ENCODE data around the gene PODXL2. TPM values are rescaled to one million over a fixed set of nuclear protein-coding genes. Genes with fewer than 3 reads are reported as not detected.

PODXL2 gene
- total RNA-seq, 1 donor, result 0.86 TPM

DNA sequence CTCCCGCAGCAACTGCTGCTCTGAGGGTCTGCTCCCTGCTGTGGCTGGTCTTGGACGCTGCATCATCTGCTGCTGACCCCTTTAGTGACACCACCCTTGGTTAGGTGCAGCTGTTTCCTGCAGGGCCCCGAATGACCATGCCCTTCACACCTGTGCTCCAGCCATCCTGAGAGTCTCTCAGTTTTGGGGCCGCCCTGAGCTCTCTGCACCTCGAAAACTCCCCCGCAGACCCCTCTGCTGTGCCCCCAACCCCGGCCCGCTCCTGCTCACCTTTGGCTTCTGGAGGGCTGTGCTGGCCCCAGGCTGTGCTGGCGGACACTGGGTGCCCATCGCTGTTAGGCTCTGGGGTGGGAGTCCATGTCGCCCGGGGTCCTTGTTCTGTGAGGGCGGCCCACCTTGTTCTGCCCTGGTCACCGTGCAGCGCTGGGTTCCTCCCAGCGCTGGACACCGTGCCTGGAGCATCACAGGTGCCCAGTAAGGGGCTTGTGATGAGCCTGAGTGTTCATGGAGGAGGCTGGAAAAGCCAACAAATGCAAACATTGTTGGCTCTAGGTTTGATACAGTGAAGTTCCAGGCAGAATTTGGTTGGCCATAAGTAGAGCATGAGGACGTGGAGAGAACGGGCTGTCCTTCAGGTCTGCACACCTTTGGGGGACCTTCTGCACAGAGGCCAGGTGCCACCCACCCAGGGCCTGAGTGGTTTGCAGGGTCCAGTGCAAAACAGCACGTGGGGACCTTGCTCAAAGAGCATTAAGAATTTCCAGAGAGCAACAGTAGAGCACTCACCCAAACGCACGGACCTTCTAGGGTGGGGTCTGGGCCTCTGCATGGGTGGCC lies 56.1 kb downstream of the PODXL2 start:
- TF ChIP-seq, protein P1, sequence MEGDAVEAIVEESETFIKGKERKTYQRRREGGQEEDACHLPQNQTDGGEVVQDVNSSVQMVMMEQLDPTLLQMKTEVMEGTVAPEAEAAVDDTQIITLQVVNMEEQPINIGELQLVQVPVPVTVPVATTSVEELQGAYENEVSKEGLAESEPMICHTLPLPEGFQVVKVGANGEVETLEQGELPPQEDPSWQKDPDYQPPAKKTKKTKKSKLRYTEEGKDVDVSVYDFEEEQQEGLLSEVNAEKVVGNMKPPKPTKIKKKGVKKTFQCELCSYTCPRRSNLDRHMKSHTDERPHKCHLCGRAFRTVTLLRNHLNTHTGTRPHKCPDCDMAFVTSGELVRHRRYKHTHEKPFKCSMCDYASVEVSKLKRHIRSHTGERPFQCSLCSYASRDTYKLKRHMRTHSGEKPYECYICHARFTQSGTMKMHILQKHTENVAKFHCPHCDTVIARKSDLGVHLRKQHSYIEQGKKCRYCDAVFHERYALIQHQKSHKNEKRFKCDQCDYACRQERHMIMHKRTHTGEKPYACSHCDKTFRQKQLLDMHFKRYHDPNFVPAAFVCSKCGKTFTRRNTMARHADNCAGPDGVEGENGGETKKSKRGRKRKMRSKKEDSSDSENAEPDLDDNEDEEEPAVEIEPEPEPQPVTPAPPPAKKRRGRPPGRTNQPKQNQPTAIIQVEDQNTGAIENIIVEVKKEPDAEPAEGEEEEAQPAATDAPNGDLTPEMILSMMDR (IDR thresholded peaks at IDR 0.05; ENCODE audit: insufficient read depth, low read depth, low read length), result no peak
- no peak for DNase-seq (ENCODE audit: low read depth)
- no peak overlapping the region for H3K4me3 ChIP-seq (ENCODE audit: low read depth, low read length)

DNA sequence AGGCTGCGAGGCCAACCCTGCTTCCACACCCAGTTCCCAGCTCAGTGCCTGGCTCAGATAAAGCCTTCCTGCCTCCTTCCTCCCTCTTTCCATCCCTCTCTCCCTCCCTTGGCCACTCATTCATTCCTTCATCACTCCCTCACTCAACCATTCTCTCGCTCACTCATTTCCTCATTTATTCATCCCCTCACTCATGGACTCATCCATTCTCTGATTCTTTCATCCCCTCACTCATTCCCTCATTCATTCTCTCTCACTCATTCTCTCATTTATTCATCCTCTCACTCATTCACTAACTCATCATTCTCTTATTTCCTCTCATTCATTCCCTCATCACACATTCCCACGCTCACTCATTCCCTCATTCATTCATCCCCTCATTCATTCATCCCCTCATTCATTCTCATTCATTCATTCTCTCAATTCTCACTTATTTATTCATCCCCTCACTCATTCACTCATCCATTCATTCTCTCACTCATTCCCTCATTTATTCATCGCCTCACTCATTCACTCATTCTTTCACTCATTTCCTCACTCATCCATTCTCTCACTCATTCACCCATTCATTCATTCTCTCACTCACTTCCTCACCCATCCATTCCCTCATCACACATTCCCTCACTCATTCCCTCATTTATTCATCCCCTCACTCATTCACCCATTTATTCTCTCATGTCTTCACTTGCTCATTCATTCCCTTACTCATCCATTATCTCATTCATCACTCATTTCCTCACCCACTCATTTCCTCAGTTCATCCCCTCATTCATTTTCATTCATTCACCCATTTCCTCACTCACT lies 56.9 kb downstream of the PODXL2 start:
- TF ChIP-seq, protein P1 (IDR thresholded peaks at IDR 0.05; ENCODE audit: insufficient read depth, low read depth, low read length), result no peak
- H3K4me3 ChIP-seq (ENCODE audit: low read depth, low read length), result no peak overlapping the region
- DNase-seq (ENCODE audit: low read depth), result no peak

DNA sequence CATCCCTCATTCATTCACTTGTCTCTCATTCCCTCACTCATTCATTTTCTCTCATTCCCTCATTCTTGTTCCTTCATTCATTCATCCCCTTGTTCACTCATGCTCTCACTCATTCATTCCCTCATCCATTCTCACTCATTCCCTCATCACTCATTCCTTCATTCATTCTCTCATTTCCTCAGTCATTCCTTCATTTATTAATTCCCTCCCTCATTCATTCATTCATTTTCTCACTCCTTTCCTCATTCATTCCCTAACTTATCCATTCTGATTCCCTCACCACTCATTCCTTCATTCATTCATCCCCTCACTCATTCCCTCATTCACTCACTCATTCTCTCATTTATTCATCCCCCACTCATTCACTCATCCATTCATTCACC lies 57.5 kb downstream of the PODXL2 start:
- no peak overlapping the region for H3K4me3 ChIP-seq (ENCODE audit: low read depth, low read length)
- TF ChIP-seq, protein P1 (IDR thresholded peaks at IDR 0.05; ENCODE audit: insufficient read depth, low read depth, low read length), result no peak
- no peak for DNase-seq (ENCODE audit: low read depth)

DNA sequence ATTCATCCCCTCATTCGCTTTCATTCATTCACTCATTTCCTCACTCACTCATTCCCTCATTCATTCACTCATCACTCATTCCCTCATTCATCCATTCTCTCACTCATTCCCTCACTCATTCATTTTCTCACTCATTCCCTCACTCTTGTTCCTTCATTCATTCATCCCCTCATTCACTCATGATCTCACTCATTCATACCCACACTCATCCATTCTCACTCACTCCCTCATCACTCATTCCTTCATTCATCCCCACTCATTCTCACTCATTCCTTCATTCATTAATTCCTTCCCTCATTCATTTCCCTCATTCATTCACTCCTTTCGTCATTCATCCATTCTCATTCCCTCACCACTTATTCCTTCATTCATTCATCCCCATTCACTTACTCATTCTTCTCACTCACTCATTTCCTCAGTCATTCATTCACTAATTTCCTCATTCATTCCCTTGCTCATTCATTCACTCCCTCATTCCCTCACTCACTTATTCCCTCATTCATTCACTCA lies 58.3 kb downstream of the PODXL2 start:
- TF ChIP-seq, protein P1 (IDR thresholded peaks at IDR 0.05; ENCODE audit: insufficient read depth, low read depth, low read length), result no peak
- H3K4me3 ChIP-seq (ENCODE audit: low read depth, low read length), result no peak overlapping the region
- no peak for DNase-seq (ENCODE audit: low read depth)

DNA sequence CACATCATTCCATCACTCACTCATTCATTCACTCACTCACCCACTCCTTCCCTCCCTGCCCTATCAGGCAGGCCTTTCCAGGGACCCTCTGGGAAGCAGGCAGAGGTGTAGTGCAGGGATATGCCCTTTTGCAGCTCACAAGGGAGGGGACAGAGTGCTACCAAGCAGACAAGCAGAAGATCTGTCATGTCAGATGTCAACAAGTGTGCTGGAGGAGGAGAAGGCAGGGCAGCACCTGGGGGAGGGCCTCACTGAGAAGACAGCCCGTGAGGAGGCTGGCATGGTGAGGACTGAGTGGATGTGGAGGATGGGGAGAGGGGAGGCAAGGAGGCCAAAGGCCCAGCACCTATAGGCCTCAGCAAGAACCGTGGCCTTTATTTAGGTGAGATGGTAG lies 59.0 kb downstream of the PODXL2 start:
- no peak overlapping the region for H3K4me3 ChIP-seq (ENCODE audit: low read depth, low read length)
- no peak for DNase-seq (ENCODE audit: low read depth)
- TF ChIP-seq, protein P1 (IDR thresholded peaks at IDR 0.05; ENCODE audit: insufficient read depth, low read depth, low read length), result no peak

DNA sequence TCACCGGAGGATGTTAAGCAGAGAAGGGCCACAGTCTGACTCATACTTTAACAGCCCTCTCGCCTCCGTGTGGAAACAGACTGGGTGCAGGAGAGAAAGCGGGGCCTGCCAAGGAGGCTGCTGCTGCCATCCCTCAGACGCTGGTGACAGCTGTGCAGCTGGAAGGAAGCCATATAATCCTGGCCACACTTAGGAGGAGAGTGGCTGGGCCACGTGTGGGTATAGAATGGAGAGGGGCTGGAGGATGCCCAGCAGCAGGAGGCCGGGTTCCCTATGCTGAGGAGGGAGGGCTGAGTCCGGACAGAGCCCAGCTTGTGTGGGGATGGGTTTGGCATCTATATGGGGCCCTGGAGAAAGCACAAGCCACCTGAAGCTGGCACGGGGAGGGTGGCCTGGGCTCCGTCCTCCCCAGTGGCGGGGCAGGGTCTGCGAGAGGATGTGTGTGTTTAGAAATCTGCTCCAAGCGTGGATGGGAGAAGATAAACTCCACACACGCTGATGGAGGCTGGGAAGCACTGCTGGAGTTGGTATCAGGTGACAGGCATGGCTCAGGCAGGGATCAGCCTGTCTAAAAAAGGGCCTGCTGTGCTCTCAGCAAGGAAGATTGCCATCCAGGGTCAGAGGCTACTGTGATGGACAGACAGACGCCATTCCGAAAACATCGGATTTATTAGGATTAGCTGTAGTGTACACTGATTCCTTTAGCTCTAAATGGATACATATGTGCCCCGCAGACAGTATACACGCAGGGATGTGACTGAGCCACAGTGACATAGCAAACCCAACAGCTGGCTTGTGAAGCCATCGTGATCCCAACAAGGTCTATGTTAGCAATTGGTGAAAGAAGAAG lies 59.7 kb downstream of the PODXL2 start:
- TF ChIP-seq, protein P1 (IDR thresholded peaks at IDR 0.05; ENCODE audit: insufficient read depth, low read depth, low read length), result no peak
- no peak overlapping the region for H3K4me3 ChIP-seq (ENCODE audit: low read depth, low read length)
- peak; percentile 29 for DNase-seq (ENCODE audit: low read depth)

Measured in fibroblast of villous mesenchyme (primary cell).